Heart right ventricle (tissue), 16 donors: ENCODE data around the gene SLC66A1. TPM values are rescaled to one million over a fixed set of nuclear protein-coding genes. Genes with fewer than 3 reads are reported as not detected.

Source experiments
- ATAC-seq, 8 donors: fragments of 200-7000 bp; cut with Tn5 transposase; one replicate each; pipeline ENCODE4 v1.9.1; 2020; ENCODE audit warnings: mild to moderate bottlenecking in 8 of 8, moderate library complexity in 8 of 8, moderate number of reproducible peaks in 1 of 8
- DNase-seq, 2 donors: peaks; one replicate each; pipeline ENCODE4 v3.0.0-alpha.2; 2020
- H3K27ac ChIP-seq, 10 donors: fragments of 200-600 bp; sonication (generic) in 2 of 10; one replicate each; pipeline versions ENCODE4 v1.5.0 to v1.8.0; 2020 to 2022; ENCODE audit warnings: mild to moderate bottlenecking in 3 of 10
- H3K27me3 ChIP-seq, 7 donors: fragments of 200-600 bp; one replicate each; pipeline ENCODE4 v1.8.0; 2021 to 2022; ENCODE audit warnings: mild to moderate bottlenecking in 2 of 7
- H3K36me3 ChIP-seq, 9 donors: fragments of 200-600 bp; sonication (generic) in 1 of 9; one replicate each; pipeline versions ENCODE4 v1.5.0 to v1.8.0; 2020 to 2022; ENCODE audit warnings: mild to moderate bottlenecking in 2 of 9
- H3K4me1 ChIP-seq, 9 donors: fragments of 200-600 bp; sonication (generic) in 1 of 9; one replicate each; pipeline versions ENCODE4 v1.5.0 to v1.8.0; 2020 to 2022; ENCODE audit warnings: mild to moderate bottlenecking in 4 of 9
- H3K4me3 ChIP-seq, 10 donors: fragments of 200-600 bp; sonication (generic) in 2 of 10; one replicate each; pipeline versions ENCODE4 v1.5.0 to v1.8.0; 2020 to 2022; ENCODE audit warnings: mild to moderate bottlenecking in 7 of 10, moderate library complexity in 2 of 10
- H3K9me3 ChIP-seq, 11 donors: fragments of 200-600 bp in 10 of 11; sonication (generic) in 2 of 11; one replicate each; pipeline versions ENCODE4 v1.5.0 to v1.8.0; 2013 to 2022; ENCODE audit warnings: mild to moderate bottlenecking in 2 of 11, control low read depth in 1 of 11, moderate library complexity in 1 of 11
- CTCF ChIP-seq, 9 donors: fragments of 200-600 bp; sonication (generic) in 2 of 9; IDR thresholded peaks; one replicate each; pipeline versions ENCODE4 v1.5.0 to v1.8.0; 2021 to 2022; ENCODE audit warnings: antibody characterized with exemption in 9 of 9, mild to moderate bottlenecking in 5 of 9, moderate library complexity in 1 of 9
- WGBS, 2 donors: extraction: QIAGEN DNeasy Blood & Tissue Kit; methylation state at CpG; one replicate each; pipeline ENCODE4 v1.1.7; 2013; ENCODE audit warnings: inconsistent platforms in 1 of 2; 5-methylcytosine and 5-hydroxymethylcytosine counted together
- intact Hi-C, 10 donors: fragments of 100-400 bp; cut with DNase I; formaldehyde crosslinking; loops; one replicate each; pipeline versions ENCODE4 v1.11.1 to v1.14.2; 2022
- polyA plus RNA-seq, 2 donors: library from polyadenylated mRNA; stranded (reverse); fragments of 200-250 nt; gene quantifications; one replicate each; pipeline ENCODE4 v1.2.3, GENCODE V29; 2013
- total RNA-seq, 10 donors: library from RNA; stranded (reverse); fragmentation: NEBNext Ultra II Directional in 3 of 10; extraction: Animal tissue kit (Norgen Biotek cat#: 25700) in 3 of 10; gene quantifications; one replicate each; pipeline versions ENCODE4 v1.2.1 to v1.2.4, GENCODE V29; 2021 to 2023
- donor health status: Arrhythmogenic right ventricular cardiomyopathy.
- donor health status: ischemic (EF 13 %, LVEDD 7.1; RV severe dilation, severe dysfunction).
- donor health status: healthy with polysubstance abuse.
- donor health status: DM: no; HTN: yes; CAD: no.
- donor health status: DM: no; HTN: no; CAD: no.
- donor health status: ischemic (EF 25% LVEDD 6.9; RV normal size, moderate dysfunction).
- donor health status: ischemic (EF 25% LVEDD 5.7; RV mildly dilated, moderate dysfunction).
- donor health status: healthy.
- donor health status: DM: yes; HTN: yes; CAD: no.
- donor health status: Ischemic cardiomyopathy.
- donor health status: ischemic (EF 35%, LVEDD 5.7; RV mildly dilated, moderate dysfunction).
- donor health status: nonischemic (EF 11% LVEDD 7.7; RV severe dilation, severe dysfunction).
- donor health status: DM: yes; HTN: yes; CAD: no.
- donor health status: PGD.
- donor health status: ischemic (EF 29% LVEDD 5.4; RV normal size, mild dysfunction).
- donor health status: nonischemic (EF 23%, LVEDD 6.1; RV moderate dilation, normal function).

SLC66A1 gene
- total and polyA plus RNA-seq, 12 donors = 4.2 to 18.0 (median 7.1) TPM

GRCh38 chr1:19373211-19374082 lies 61.3 kb downstream of the SLC66A1 start:
- ATAC-seq = no peak
- no peak for DNase-seq
- intact Hi-C loops = no loop called here
- H3K36me3 ChIP-seq = peaks cover 0 to 90% (median 18%) of the 10 kb centered on the region in 9 donors
- no peak for TF ChIP-seq CTCF (IDR thresholded peaks at IDR 0.05)
- peaks cover 7 to 75% (median 31%) of the 10 kb centered on the region in 9 donors for H3K4me1 ChIP-seq
- H3K4me3 ChIP-seq = no peak overlapping the region
- peak overlapping the region in 3 of 10 donors; percentile 1 to 26 (median 1) for H3K27ac ChIP-seq
- peaks cover 0 to 6% (median 0%) of the 10 kb centered on the region in 11 donors for H3K9me3 ChIP-seq
- H3K27me3 ChIP-seq = no peaks in the 10 kb centered on the region
- WGBS, 2 donors = 84 to 85% methylated on average over 15 of the region's 15 CpGs

GRCh38 chr1:19374083-19374801 lies 62.1 kb downstream of the SLC66A1 start:
- ATAC-seq = no peak

GRCh38 chr1:19374926-19375325 lies 62.8 kb downstream of the SLC66A1 start:
- no peaks in the 10 kb centered on the region for H3K27me3 ChIP-seq
- H3K9me3 ChIP-seq = peaks cover 0 to 6% (median 0%) of the 10 kb centered on the region in 11 donors
- DNase-seq = no peak
- H3K4me1 ChIP-seq = peaks cover 7 to 65% (median 19%) of the 10 kb centered on the region in 9 donors
- no peak overlapping the region for H3K4me3 ChIP-seq
- peak in 3 of 8 donors; percentile 13 to 34 (median 19) for ATAC-seq
- TF ChIP-seq CTCF (IDR thresholded peaks at IDR 0.05) = no peak
- peaks cover 0 to 99% (median 27%) of the 10 kb centered on the region in 9 donors for H3K36me3 ChIP-seq
- WGBS, 2 donors = 80 to 86% methylated on average over 8 of the region's 8 CpGs
- peak overlapping the region in 6 of 10 donors; percentile 1 to 45 (median 18) for H3K27ac ChIP-seq
- intact Hi-C loops = no loop called here

More at GRCh38 chr1:19374083-19374801, 62.1 kb downstream of the SLC66A1 start:
- peaks cover 0 to 93% (median 21%) of the 10 kb centered on the region in 9 donors for H3K36me3 ChIP-seq
- H3K9me3 ChIP-seq = peaks cover 0 to 6% (median 0%) of the 10 kb centered on the region in 11 donors
- peak overlapping the region in 7 of 10 donors; percentile 1 to 45 (median 13) for H3K27ac ChIP-seq
- intact Hi-C loops = no loop called here
- peaks cover 7 to 70% (median 26%) of the 10 kb centered on the region in 9 donors for H3K4me1 ChIP-seq
- WGBS, 2 donors = 83 to 88% methylated on average over 14 of the region's 14 CpGs
- peak in 2 of 9 donors; percentile 23 to 31 for TF ChIP-seq CTCF (IDR thresholded peaks at IDR 0.05)
- no peak overlapping the region for H3K4me3 ChIP-seq
- no peaks in the 10 kb centered on the region for H3K27me3 ChIP-seq
- no peak for DNase-seq
